Activated B cell treated with CpG ODN at 0.5 μM for 24 hours (primary cell): ENCODE results near the gene SSH2. TPM values are rescaled to one million over a fixed set of nuclear protein-coding genes. Genes with fewer than 3 reads are reported as not detected.
A peak's percentile ranks its signal among the peaks of the same experiment; 100 is the strongest.

Source experiments
- ATAC-seq: fragments of 200-7000 bp; cut with Tn5 transposase; one replicate; pipeline ENCODE4 v1.10.0; 2021; ENCODE audit warnings: low read depth, mild to moderate bottlenecking, moderate library complexity
- CTCF ChIA-PET: fragments of 350-600 bp; sonication (Branson Sonifier 250); formaldehyde crosslinking; loops from one replicate; lab custom pipeline; 2021; ENCODE audit warnings: antibody characterized with exemption; lab: Charles Lee
- POLR2A ChIA-PET: fragments of 350-600 bp; sonication (Branson Sonifier 250); formaldehyde crosslinking; loops from one replicate; lab custom pipeline; 2021; ENCODE audit warnings: antibody characterized with exemption; lab: Charles Lee
- DNase-seq: peaks from one replicate; pipeline ENCODE4 v3.0.0; 2022
- H3K27ac Mint-ChIP-seq: one replicate; pipeline ENCODE4 v1.8.0; 2020; ENCODE audit warnings: mixed read lengths
- H3K27me3 Mint-ChIP-seq: one replicate; pipeline ENCODE4 v1.8.0; 2021; ENCODE audit warnings: mixed read lengths
- H3K36me3 Mint-ChIP-seq: one replicate; pipeline ENCODE4 v1.8.0; 2021; ENCODE audit warnings: low read depth, mixed read lengths
- H3K4me1 Mint-ChIP-seq: one replicate; pipeline ENCODE4 v1.8.0; 2021; ENCODE audit warnings: mixed read lengths
- H3K4me3 Mint-ChIP-seq: one replicate; pipeline ENCODE4 v1.8.0; 2020; ENCODE audit warnings: mild to moderate bottlenecking, mixed read lengths
- H3K9me3 Mint-ChIP-seq: one replicate; pipeline ENCODE4 v1.8.0; 2020; ENCODE audit warnings: mixed read lengths
- CTCF ChIP-seq: fragments of 200-600 bp; IDR thresholded peaks from one replicate; pipeline ENCODE4 v1.8.0; 2022; ENCODE audit warnings: antibody characterized with exemption, mild to moderate bottlenecking
- intact Hi-C: fragments of 100-400 bp; cut with micrococcal nuclease; formaldehyde crosslinking; loops from one replicate; pipeline ENCODE4 v1.15.1; 2024
- total RNA-seq: library from RNA; stranded (reverse); gene quantifications from 2 replicates; pipeline ENCODE4 v1.2.3, GENCODE V29; 2022

Gene SSH2
- total RNA-seq, 1 donor from 2014 or later: 95.7 TPM

DNA sequence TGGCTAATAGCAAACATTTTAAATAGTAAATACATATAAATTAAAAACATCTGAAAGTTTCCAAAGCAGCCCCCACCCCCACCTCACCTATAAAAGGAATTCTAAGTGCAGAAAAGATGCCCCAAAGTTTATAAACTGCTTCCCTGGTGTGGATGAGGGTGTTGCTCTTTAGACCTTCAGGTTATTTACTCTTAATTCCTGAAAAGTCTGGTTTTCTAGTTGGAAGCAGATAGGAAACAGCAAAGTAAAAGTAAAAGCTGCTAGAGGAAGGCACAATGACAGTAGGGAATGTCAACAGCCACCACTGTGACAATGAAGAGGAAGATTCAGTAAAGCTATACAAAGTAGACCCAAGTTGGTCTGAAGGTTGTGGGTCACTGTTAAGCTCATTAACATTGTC is 37.8 kb downstream of the SSH2 start:
- ChIA-PET CTCF (interaction anchor here (1.0 to 1.4 kb wide), 2 partner anchors 38 to 39 kb away, joined by 3 to 9 read pairs; partner anchors contain the start of gene SSH2), POLR2A (no interaction called here)
- Mint-ChIP-seq H3K27ac (no peak overlapping the region), H3K4me1 (peaks cover 23% of the 10 kb centered on the region), H3K9me3 (peaks cover 9% of the 10 kb centered on the region), H3K4me3 (no peak overlapping the region), H3K36me3 (peaks cover 18% of the 10 kb centered on the region), H3K27me3 (no peaks in the 10 kb centered on the region)
- intact Hi-C loops: loop anchor here (5.0 kb wide), 1 partner anchor 35 kb away; no protein-coding TSS in a partner anchor
- DNase-seq: no peak
- ATAC-seq: no peak
- TF ChIP-seq CTCF: no peak

DNA sequence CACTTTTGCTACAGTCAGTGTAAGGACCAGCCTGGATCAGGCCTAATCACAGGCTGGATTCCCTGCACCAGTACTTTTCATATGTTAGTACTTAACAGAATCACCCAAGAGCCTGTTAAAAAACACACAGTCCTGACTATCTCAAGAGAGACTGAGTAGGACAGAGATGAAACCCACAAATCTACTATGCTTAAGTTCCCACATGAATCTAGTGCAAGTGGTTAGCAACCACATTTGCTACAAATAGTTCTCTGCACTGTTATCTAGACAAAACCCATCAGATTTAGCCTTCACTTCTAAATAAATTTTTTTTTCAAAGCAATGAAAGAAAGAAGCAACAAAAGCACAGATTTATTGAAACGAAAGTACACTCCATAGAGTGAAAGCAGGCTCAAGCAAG is 38.9 kb downstream of the SSH2 start:
- no peak overlapping the region for H3K27ac Mint-ChIP-seq
- intact Hi-C loops: loop anchor here (5.0 kb wide), 1 partner anchor 36 kb away; no protein-coding TSS in a partner anchor
- DNase-seq: no peak

GRCh38 chr17:29885031-29885640 is 44.9 kb downstream of the SSH2 start:
- Mint-ChIP-seq H3K4me1 (peaks cover 43% of the 10 kb centered on the region), H3K27ac (no peak overlapping the region), H3K36me3 (peaks cover 9% of the 10 kb centered on the region), H3K9me3 (no peaks in the 10 kb centered on the region), H3K4me3 (no peak overlapping the region), H3K27me3 (no peaks in the 10 kb centered on the region)
- no peak for ATAC-seq
- DNase-seq: no peak
- no peak for TF ChIP-seq CTCF
- CTCF ChIA-PET: no interaction called here
- POLR2A ChIA-PET: no interaction called here
- intact Hi-C loops: no loop called here

More for the DNA sequence above, 38.9 kb downstream of the SSH2 start:
- peaks cover 24% of the 10 kb centered on the region for H3K4me1 Mint-ChIP-seq
- ChIA-PET POLR2A (no interaction called here), CTCF (no interaction called here)
- no peaks in the 10 kb centered on the region for H3K27me3 Mint-ChIP-seq
- no peak for ATAC-seq
- H3K9me3 Mint-ChIP-seq: peaks cover 3% of the 10 kb centered on the region
- H3K4me3 Mint-ChIP-seq: no peak overlapping the region
- peaks cover 19% of the 10 kb centered on the region for H3K36me3 Mint-ChIP-seq
- TF ChIP-seq CTCF: no peak

DNA sequence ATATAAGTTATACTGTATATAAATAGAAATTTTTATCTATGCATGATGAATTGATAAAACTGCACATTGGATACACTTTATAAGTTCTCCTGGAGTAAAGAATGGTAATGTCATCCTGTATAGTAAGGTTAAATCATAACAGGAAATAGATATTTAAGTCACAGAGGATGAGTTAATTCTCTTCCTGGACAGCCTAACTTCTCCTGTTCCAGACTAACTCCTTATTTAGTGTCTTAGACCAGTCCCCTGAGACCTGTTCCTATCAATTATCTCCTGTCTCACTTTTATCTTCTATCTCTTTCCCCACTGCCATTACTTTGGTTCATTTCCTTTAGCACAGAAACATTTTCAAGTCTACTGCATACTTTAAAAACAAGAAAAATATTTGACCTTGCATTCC is 46.5 kb downstream of the SSH2 start:
- CTCF ChIA-PET: no interaction called here
- TF ChIP-seq CTCF: no peak
- Mint-ChIP-seq H3K36me3 (peaks cover 7% of the 10 kb centered on the region), H3K27me3 (no peaks in the 10 kb centered on the region), H3K4me3 (no peak overlapping the region), H3K27ac (no peak overlapping the region), H3K9me3 (no peaks in the 10 kb centered on the region), H3K4me1 (peaks cover 46% of the 10 kb centered on the region)
- no peak for DNase-seq
- POLR2A ChIA-PET: no interaction called here
- intact Hi-C loops: no loop called here
- ATAC-seq: no peak

DNA sequence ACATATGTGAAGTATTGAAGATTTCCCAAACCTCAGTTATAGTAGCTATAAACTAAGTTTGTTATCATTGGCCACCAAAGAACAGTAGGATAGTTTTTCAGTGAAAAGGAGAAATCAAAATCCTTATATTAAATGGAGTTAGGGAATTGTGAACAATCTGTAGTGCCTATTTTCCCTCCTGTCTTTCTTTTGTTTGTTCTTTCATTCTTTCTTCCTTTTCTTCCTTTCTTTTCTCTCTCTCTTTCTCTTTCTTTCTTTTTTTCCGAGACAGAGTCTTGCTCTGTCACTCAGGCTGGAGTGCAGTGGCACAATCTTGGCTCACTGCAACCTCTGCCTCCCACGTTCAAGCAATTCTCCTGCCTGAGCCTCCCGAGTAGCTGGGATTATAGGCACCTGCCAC is 48.8 kb downstream of the SSH2 start:
- no peak overlapping the region for H3K4me3 Mint-ChIP-seq
- peaks cover 51% of the 10 kb centered on the region for H3K4me1 Mint-ChIP-seq
- DNase-seq: no peak
- intact Hi-C loops: no loop called here
- ChIA-PET POLR2A (no interaction called here), CTCF (no interaction called here)
- peak overlapping the region; percentile 44 for H3K27ac Mint-ChIP-seq
- H3K36me3 Mint-ChIP-seq: peaks cover 7% of the 10 kb centered on the region
- ATAC-seq: no peak
- H3K9me3 Mint-ChIP-seq: no peaks in the 10 kb centered on the region
- no peaks in the 10 kb centered on the region for H3K27me3 Mint-ChIP-seq
- no peak for TF ChIP-seq CTCF
